ENCODE measurements around the gene FAHD2B.
A peak's percentile ranks its signal among the peaks of the same experiment; 100 is the strongest.
"Not testable (repeated sequence)": the region's sequence is repeated elsewhere in the genome, so short reads cannot be mapped to it uniquely, and the experiment has no call there.

FAHD2B gene

GRCh38 chr2:97094772-97095611, at the start of gene FAHD2B:
Gene FAHD2B, minus strand, starts transcription at chr2:97094882. Its CDS starts 3,176 bp downstream, at chr2:97091706.
- peak; percentile 68 for DNase-seq (ENCODE audit: low spot score)

DNA sequence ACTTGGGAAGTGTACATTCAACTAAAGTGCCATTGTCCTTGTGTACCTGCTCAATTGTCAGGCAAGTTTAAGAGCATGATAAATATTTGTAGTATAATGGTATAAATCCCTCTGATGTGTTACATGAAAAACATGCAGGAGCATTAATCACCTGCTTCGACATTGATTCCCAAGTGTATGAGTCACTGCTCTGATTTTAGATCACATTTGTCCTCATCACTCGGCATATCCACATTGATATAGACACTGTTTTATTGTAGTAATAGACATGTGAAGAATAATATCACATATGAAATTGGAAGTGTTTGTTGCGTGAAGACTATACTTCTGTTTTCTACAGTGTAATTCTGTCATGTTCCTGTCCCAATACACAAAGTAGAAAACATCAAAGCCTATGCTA, 49.3 kb upstream of the FAHD2B start:
- DNase-seq (ENCODE audit: low spot score), result not testable (repeated sequence)

GRCh38 chr2:97129090-97129489, 34.4 kb upstream of the FAHD2B start:
- DNase-seq (ENCODE audit: low spot score), result not testable (repeated sequence)

DNA sequence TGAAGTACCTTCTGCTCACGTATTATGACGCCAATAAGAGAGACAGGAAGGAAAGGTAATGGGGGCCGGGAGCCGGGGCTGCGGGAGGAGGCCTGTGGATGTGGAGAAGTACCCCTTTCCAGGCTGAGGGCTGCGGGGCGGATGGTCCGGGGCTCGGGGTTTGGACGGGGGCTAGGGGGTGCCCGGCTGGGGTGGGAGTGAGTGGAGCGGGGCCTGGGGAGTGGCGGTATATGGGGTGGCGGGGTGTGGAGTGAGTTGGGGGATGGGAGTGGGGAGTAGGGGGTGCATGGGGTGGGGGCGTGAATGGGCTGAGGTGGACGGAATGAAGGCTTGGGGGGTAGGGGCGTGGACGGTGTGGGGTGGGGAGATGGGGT, 19.2 kb upstream of the FAHD2B start:
- DNase-seq (ENCODE audit: low spot score), result not testable (repeated sequence)

- DNase-seq (ENCODE audit: low spot score), result peak; percentile 83
Observed at GRCh38 chr2:97113050-97113881, 18.6 kb upstream of the FAHD2B start, which contains the start of gene ANKRD36. Gene ANKRD36, plus strand, starts transcription at chr2:97113153. Its CDS starts 587 bp downstream, at chr2:97113740.

- DNase-seq (ENCODE audit: low spot score), result peak; percentile 6
Observed at GRCh38 chr2:97112320-97113049, 17.8 kb upstream of the FAHD2B start.

DNA sequence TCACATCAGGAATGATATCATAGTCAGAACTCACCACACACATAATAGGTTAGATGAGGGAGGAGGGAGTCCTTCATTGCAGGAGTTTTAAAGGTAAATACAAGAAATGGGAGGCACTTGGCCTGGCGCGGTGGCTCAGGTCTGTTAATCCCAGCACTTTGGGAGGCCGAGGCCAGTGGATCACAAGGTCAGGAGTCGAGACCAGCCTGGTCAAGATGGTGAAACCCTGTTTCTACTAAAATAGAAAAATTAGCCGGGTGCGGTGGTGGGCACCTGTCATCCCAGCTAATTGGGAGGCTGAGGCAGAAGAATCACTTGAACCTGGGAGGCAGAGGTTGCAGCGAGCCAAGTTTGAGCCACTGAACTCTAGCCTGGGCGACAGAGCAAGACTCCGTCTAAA, 16.6 kb upstream of the FAHD2B start:
- DNase-seq (ENCODE audit: low spot score), result not testable (repeated sequence)

DNA sequence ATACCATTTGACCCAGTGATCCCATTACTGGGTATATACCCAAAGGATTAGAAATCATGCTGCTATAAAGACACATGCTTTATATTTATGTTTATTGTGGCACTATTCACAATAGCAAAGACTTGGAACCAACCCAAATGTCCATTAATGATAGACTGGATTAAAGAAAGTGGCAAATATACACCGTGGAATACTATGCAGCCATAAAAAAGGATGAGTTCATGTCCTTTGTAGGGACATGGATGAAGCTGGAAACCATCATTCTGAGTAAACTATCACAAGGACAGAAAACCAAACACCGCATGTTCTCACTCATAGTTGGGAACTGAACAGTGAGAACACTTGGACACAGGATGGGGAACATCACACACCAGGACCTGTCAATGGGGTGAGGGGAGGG, 12.2 kb upstream of the FAHD2B start:
- not testable (repeated sequence) for DNase-seq (ENCODE audit: low spot score)

- DNase-seq (ENCODE audit: low spot score), result not testable (repeated sequence)
Observed at GRCh38 chr2:97098786-97099372, 4.2 kb upstream of the FAHD2B start.

DNA sequence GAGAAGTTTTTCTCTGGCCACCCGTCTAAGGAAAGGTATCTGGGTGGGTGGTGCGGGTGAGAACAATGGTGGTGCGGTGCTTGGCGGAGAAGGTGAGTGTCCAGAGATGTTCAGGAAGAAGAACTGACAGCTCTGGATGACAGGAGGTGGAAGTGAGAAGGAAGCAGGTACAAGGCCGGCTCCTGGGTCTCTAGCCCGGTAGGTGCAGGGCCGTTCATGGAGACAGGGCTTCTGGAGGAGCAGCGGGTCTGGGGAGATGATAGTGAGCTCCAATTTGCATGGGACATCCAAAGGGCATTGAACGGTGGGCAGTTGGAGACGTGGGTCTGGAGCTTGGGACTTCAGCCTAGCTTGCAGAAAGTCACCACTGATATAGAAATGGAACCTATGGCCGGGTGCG, 979 bp upstream of the FAHD2B start:
- DNase-seq (ENCODE audit: low spot score), result no peak

- not testable (repeated sequence) for DNase-seq (ENCODE audit: low spot score)
Observed at GRCh38 chr2:97093983-97094771, 505 bp downstream of the FAHD2B start.

GRCh38 chr2:97092946-97093345, 1.7 kb downstream of the FAHD2B start:
- DNase-seq (ENCODE audit: low spot score), result not testable (repeated sequence)

DNA sequence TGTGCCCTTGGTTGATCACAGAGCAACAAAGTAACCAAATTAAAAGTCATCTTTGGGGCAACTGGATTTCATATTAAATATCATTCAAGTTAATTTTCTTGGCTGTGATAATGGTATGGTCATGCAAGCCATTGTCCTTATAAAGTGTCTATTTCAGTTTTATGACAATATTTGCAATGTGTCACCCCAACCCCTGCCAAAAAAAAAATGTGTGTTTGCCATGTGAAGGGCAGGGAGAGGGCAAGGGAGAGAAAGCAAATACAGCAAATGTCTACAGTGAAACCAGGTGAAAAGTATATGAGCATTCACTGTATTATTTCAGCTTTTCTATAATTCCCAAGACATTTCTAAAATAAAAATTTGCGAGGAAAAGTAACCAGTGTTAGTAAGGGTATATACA, 6.0 kb downstream of the FAHD2B start:
- DNase-seq (ENCODE audit: low spot score), result not testable (repeated sequence)

- DNase-seq (ENCODE audit: low spot score), result not testable (repeated sequence)
Observed at GRCh38 chr2:97085093-97085492, 9.6 kb downstream of the FAHD2B start.

DNA sequence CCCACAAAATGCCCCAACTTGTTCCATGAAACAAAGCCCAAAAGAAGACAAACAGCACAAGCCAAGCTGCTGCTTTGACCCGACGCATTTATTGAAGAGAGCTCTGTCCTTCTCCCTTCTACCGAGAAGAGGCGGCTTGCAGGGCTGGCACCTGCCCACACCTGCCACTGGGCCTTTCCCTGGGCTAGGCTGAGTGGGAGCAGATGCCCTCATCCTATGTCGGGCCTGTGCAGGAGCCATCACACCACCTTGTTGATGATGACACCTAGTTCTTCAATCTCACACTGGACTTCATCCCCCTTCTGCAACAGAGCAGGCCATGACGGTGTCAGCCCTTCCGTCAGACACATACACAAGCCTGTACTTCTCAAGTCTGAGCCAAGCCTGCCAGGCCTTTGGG, 11.2 kb downstream of the FAHD2B start:
- DNase-seq (ENCODE audit: low spot score), result not testable (repeated sequence)

- DNase-seq (ENCODE audit: low spot score), result not testable (repeated sequence)
Observed at GRCh38 chr2:97082206-97082605, 12.5 kb downstream of the FAHD2B start.

DNA sequence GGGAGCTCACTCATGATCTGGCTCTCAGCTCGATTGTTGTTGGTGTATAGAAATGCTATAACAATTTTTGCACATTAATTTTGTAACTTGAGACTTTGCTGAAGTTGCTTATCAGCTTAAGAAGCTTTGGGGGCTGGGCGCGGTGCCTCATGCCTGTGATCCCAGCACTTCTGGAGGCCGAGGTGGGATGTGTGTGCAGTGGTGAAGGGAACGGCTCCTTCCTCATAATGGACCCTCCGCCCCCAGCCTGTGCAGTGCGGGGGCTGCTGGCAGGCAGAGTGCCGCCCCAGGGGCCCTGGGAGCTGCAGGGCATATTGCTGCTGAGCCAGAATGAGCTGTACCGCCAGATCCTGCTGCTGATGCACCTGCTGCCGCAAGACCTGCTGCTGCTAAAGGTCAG, 13.8 kb downstream of the FAHD2B start:
- DNase-seq (ENCODE audit: low spot score), result not testable (repeated sequence)

- DNase-seq (ENCODE audit: low spot score), result not testable (repeated sequence)
Observed at GRCh38 chr2:97077213-97077612, 17.5 kb downstream of the FAHD2B start.

DNA sequence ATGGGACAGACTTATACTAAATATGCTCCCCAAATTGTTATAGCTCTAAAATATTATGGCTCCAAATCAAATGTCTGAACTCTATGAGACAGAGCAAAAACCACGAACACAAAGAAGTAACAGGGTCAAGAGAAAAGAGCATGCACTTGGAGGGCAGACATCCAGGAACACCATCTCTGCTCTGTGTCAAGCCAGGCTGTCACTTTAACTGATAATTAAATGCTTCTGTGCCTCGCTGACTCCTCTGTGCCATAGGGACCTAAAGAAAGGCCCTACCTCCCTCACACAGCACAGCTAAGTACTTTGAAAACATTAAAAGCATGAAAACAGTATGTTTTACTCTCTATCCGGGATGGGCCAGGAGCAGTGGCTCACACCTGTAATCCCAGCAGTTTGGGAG, 23.8 kb downstream of the FAHD2B start:
- DNase-seq (ENCODE audit: low spot score), result not testable (repeated sequence)

GRCh38 chr2:97068722-97069121, 26.0 kb downstream of the FAHD2B start:
- DNase-seq (ENCODE audit: low spot score), result not testable (repeated sequence)

- DNase-seq (ENCODE audit: low spot score), result no peak
Observed at GRCh38 chr2:97068074-97068473, 26.6 kb downstream of the FAHD2B start.
